K562 (cell line): Measurements from ENCODE around the gene ARMH4. TPM values are rescaled to one million over a fixed set of nuclear protein-coding genes. Genes with fewer than 3 reads are reported as not detected.
A peak's percentile ranks its signal among the peaks of the same experiment; 100 is the strongest.

Experiments
- ARID1B ChIP-seq: fragments of 450-650 bp; IDR thresholded peaks from 2 replicates; pipeline ENCODE4 v1.6.1; 2016; ENCODE audit warnings: antibody characterized with exemption, mild to moderate bottlenecking, inconsistent platforms
- C11orf30 ChIP-seq: fragments of 450-650 bp; IDR thresholded peaks from 2 replicates; pipeline ENCODE4 v1.6.1; 2016; ENCODE audit warnings: low read depth, mild to moderate bottlenecking
- HDAC1 ChIP-seq, 2 experiments: fragments of 450-650 bp; IDR thresholded peaks; 2 replicates each; pipeline ENCODE4 v1.6.1; 2016 to 2017; ENCODE audit warnings: inconsistent platforms in 1 of 2, mild to moderate bottlenecking in 1 of 2, moderate library complexity in 1 of 2
- HDAC2 ChIP-seq: fragments of 450-650 bp; IDR thresholded peaks from 2 replicates; pipeline ENCODE4 v1.6.1; 2016; ENCODE audit warnings: mild to moderate bottlenecking
- MAFF ChIP-seq: IDR thresholded peaks from 2 replicates; pipeline ENCODE4 v1.6.1; 2012; ENCODE audit warnings: low read length, improper control_type of control experiment
- MAFK ChIP-seq: IDR thresholded peaks from 2 replicates; pipeline ENCODE4 v1.6.1; 2011; ENCODE audit warnings: low read length, improper control_type of control experiment
- MYC ChIP-seq, 2 experiments: fragments of 250-450 bp in 1 of 2; sonication (Bioruptor Pico) in 1 of 2; IDR thresholded peaks; 2 replicates each; pipeline versions ENCODE4 v1.5.1 to v1.6.1; 2012 to 2021; ENCODE audit warnings: low read depth in 2 of 2, borderline replicate concordance in 1 of 2, improper control_type of control experiment in 1 of 2, low read length in 1 of 2, mild to moderate bottlenecking in 1 of 2, moderate library complexity in 1 of 2
- NR2C1 ChIP-seq, 2 experiments: fragments of 450-650 bp; IDR thresholded peaks; 2 replicates each; pipeline ENCODE4 v1.6.1; 2017; ENCODE audit warnings: mild to moderate bottlenecking in 2 of 2, antibody characterized with exemption in 1 of 2, inconsistent platforms in 1 of 2, missing compliant biosample characterization in 1 of 2, missing genetic modification characterization in 1 of 2
- PHF21A ChIP-seq: fragments of 450-650 bp; IDR thresholded peaks from 2 replicates; pipeline ENCODE4 v1.6.1; 2017; ENCODE audit warnings: low read depth, borderline replicate concordance
- PURB ChIP-seq: sonication (generic); formaldehyde crosslinking; IDR thresholded peaks from 2 replicates; pipeline ENCODE4 v1.9.0; 2021; ENCODE audit warnings: low read depth, mild to moderate bottlenecking, missing genetic modification reagents
- RUNX1 ChIP-seq: sonication (generic); IDR thresholded peaks from 2 replicates; pipeline ENCODE4 v1.6.1; 2016; ENCODE audit warnings: antibody characterized with exemption, low read depth
- SLC30A9 ChIP-seq: fragments of 250-450 bp; sonication (Bioruptor Pico); IDR thresholded peaks from 2 replicates; pipeline ENCODE4 v1.8.0; 2022; ENCODE audit warnings: mild to moderate bottlenecking, moderate library complexity
- STAG1 ChIP-seq: sonication (generic); formaldehyde crosslinking; IDR thresholded peaks from 2 replicates; pipeline ENCODE4 v1.5.0; 2020; ENCODE audit warnings: missing genetic modification reagents, borderline replicate concordance
- TEAD4 ChIP-seq, 2 experiments: sonication (generic) in 1 of 2; formaldehyde crosslinking in 1 of 2; IDR thresholded peaks; 2 replicates each; pipeline versions ENCODE4 v1.6.1 to v1.8.0; 2012 to 2022; ENCODE audit warnings: borderline replicate concordance in 1 of 2, inconsistent platforms in 1 of 2, low read length in 1 of 2, mild to moderate bottlenecking in 1 of 2, missing genetic modification reagents in 1 of 2
- TFAM ChIP-seq: fragments of 250-450 bp; sonication (Bioruptor Pico); conservative IDR thresholded peaks from 2 replicates; pipeline ENCODE4 v1.5.0; 2021; ENCODE audit warnings: mild to moderate bottlenecking, moderate library complexity
- ZFPM2 ChIP-seq: fragments of 250-450 bp; sonication (Bioruptor Pico); IDR thresholded peaks from 2 replicates; pipeline ENCODE4 v1.5.1; 2022; ENCODE audit warnings: mild to moderate bottlenecking
- ZNF175 ChIP-seq: fragments of 200-800 bp; sonication (Bioruptor generic); IDR thresholded peaks from 2 replicates; pipeline ENCODE4 v1.6.1; 2016; ENCODE audit warnings: low read depth, mild to moderate bottlenecking, missing genetic modification characterization, missing compliant biosample characterization
- ZNF280A ChIP-seq: fragments of 450-650 bp; IDR thresholded peaks from 2 replicates; pipeline ENCODE4 v1.6.1; 2018; ENCODE audit warnings: mild to moderate bottlenecking, low read depth; ENCODE audit not compliant: partially characterized antibody
- ZNF561 ChIP-seq: fragments of 450-650 bp; formaldehyde crosslinking; conservative IDR thresholded peaks from 2 replicates; pipeline ENCODE4 v1.4.0; 2020; ENCODE audit warnings: mild to moderate bottlenecking, moderate library complexity
- ZNF668 ChIP-seq: fragments of 250-450 bp; sonication (Bioruptor Pico); IDR thresholded peaks from 2 replicates; pipeline ENCODE4 v1.8.0; 2022; ENCODE audit warnings: mild to moderate bottlenecking, inconsistent platforms
- ZNF696 ChIP-seq: fragments of 250-450 bp; sonication (Bioruptor Pico); conservative IDR thresholded peaks from 2 replicates; pipeline ENCODE4 v1.4.0; 2020; ENCODE audit warnings: mild to moderate bottlenecking, moderate library complexity
- polyA plus RNA-seq, 8 experiments: library from polyadenylated mRNA; depleted of rRNA in 4 of 8; stranded (reverse) in 5 of 8; unstranded in 3 of 8; fragments of >200 nt; fragmentation: Nextera tagmentation in 2 of 8; fragmentation: Illumina TruSeq in 1 of 8; extraction: Ambion mirVana in 2 of 8; extraction: Trizol in 1 of 8; gene quantifications; 2 replicates each; pipeline versions ENCODE4 v1.2.1 to v1.2.3, GENCODE V29; 2011 to 2014; ENCODE audit warnings: inconsistent platforms in 1 of 8, missing spikeins in 1 of 8
- total RNA-seq, 7 experiments: library from RNA; depleted of rRNA in 6 of 7; stranded (reverse); fragments of >200 nt in 6 of 7; fragmentation: Illumina TruSeq in 2 of 7; extraction: Trizol in 2 of 7; gene quantifications; 2 replicates each; pipeline versions ENCODE4 v1.2.1 to v1.2.3, GENCODE V29; 2011 to 2021; ENCODE audit warnings: low replicate concordance in 1 of 7
- TF ChIP-seq, protein P1 (sequence below): fragments of 450-650 bp; IDR thresholded peaks from 2 replicates; pipeline ENCODE4 v1.6.1; 2017; ENCODE audit warnings: mild to moderate bottlenecking, moderate library complexity

ARMH4 gene
- total and polyA plus RNA-seq, 9 of the 15 experiments (the other 6 are each of a cell fraction or from before 2014, with no cell fraction given): 0.06 to 0.98 (median 0.07) TPM; not detected in 2

DNA sequence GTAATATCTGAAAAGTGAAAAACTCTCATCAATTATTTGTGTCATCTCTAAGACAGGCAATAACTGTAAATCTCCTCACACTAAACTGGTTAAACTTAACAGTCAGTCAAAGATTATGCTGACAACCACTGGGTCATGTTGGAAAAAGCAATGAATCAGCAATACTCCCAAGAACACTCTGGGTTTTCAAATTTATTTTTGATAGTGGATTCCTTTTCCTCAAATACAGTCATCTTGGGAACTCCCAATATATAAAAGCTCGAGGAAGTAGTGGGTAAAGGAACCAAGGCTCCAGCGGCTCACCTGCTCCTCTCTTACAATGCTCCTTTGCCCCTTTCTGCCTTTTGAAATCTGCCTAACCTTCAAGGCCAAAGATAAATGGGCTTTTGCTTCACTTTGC lies 70.0 kb downstream of the ARMH4 start (continued):
- TF ChIP-seq ZNF280A (no peak), MYC (IDR thresholded peaks at IDR 0.05; ENCODE audit: low read depth, low read length) (no peak), MYC (CRISPR knock-in tag; IDR thresholded peaks at IDR 0.05; ENCODE audit: borderline replicate concordance, low read depth) (no peak), MAFK (0 out of 2 replicates have a peak, but pooled peaks have one; percentile 30), SLC30A9 (CRISPR knock-in tag) (no peak), HDAC2 (no peak), NR2C1 (IDR thresholded peaks at IDR 0.05) (no peak), NR2C1 (tag; IDR thresholded peaks at IDR 0.05) (no peak), ZNF175 (no peak), TFAM (CRISPR knock-in tag) (no peak), RUNX1 (no peak), ZNF668 (CRISPR knock-in tag) (no peak), ARID1B (no peak), HDAC1 (IDR thresholded peaks at IDR 0.05) (no peak), MAFF (peak; percentile 15; the same call in 1 of the 2 replicates), C11orf30 (peak; percentile 55), TEAD4 (IDR thresholded peaks at IDR 0.05; ENCODE audit: low read length) (no peak), TEAD4 (CRISPR knock-in tag; IDR thresholded peaks at IDR 0.05; ENCODE audit: borderline replicate concordance) (no peak), PHF21A (no peak), ZNF561 (CRISPR knock-in tag) (no peak), ZNF696 (no peak), STAG1 (CRISPR knock-in tag) (no peak), PURB (CRISPR knock-in tag) (no peak), ZFPM2 (CRISPR knock-in tag) (no peak)
- TF ChIP-seq, protein P1, sequence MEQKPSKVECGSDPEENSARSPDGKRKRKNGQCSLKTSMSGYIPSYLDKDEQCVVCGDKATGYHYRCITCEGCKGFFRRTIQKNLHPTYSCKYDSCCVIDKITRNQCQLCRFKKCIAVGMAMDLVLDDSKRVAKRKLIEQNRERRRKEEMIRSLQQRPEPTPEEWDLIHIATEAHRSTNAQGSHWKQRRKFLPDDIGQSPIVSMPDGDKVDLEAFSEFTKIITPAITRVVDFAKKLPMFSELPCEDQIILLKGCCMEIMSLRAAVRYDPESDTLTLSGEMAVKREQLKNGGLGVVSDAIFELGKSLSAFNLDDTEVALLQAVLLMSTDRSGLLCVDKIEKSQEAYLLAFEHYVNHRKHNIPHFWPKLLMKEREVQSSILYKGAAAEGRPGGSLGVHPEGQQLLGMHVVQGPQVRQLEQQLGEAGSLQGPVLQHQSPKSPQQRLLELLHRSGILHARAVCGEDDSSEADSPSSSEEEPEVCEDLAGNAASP: no peak
